ENCODE results near the gene PMCH.
"Not testable (repeated sequence)": the region's sequence is repeated elsewhere in the genome, so short reads cannot be mapped to it uniquely, and the experiment has no call there.

The PMCH gene

DNA sequence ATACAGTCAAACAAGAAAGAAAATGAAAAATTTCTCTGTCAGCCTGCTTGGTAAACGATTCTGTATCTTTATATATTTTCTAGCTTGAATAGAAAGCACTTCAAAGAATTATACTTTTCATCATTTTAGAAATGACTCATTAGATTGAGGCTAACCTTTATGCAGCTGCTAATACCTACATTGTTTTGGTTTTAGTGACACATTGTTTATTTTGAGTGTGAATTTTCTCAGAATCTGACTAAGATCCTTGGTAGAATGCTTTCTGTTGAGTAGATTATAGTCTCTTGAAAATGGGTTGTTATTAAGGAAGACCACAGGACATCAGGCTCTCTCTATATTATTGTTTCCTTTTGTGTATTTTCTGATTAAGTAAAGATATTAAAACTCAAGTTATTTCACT, at the start of gene PMCH:
PMCH (minus strand) TSS at position 45 of the 400 bp plus-strand sequence. CDS start 63 bp downstream, outside the sequence.
- DNase-seq (ENCODE audit: low spot score): no peak

DNA sequence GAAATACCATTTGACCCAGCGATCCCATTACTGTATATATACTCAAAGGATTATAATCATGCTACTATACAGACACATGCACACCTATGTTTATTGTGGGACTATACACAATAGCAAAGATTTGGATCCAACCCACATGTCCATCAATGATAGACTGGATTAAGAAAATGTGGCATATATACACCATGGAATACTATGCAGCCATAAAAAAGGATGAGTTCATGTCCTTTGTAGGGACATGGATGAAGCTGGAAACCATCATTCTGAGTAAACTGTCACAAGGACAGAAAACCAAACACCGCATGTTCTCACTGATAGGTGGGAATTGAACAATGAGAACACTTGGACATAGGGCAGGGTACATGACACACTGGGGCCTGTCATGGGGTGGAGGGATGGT, 43.2 kb upstream of the PMCH start:
- not testable (repeated sequence) for DNase-seq (ENCODE audit: low spot score)

- no peak for DNase-seq (ENCODE audit: low spot score)
These were observed 37.0 kb upstream of the PMCH start for GRCh38 chr12:102234599-102234998.

DNA sequence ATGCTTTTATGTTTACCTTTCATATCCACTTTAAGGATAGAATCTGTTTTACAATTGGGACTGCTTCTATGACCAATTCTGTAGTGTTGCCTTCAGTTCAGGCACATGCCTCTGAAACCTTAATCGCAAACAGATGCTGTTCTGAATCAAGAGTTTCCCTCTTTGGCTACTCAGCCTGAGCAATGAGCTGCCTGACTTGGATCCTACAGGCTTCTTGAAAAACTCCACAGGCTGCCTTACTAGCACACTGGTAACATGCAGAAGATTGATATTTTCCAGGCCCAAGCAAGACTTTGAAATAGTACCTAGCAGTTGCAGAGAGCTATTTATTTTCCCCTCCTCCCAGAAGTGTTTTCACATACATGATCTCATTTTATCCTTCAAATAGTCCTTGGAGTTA, 34.8 kb upstream of the PMCH start:
- DNase-seq (ENCODE audit: low spot score): peak; percentile 51

DNA sequence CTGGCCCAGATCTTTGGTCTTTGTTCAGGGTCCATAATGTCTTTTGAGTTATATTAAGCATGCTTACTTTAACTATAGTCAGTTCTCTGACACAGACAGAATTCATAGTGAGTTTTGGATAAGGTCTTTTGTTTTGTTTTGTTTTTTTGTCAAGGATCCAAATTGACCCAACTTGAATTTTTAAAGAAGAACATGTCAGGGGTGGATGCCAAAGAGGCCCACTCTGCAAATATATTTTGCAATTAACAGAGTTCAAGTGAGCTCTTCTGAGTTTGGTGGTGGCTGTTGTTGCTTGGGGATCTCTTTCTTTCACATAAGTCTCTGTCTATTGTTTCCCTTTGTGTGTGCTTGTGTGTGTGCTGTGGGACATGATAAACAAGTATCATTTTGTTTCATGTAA, 34.4 kb upstream of the PMCH start:
- no peak for DNase-seq (ENCODE audit: low spot score)

GRCh38 chr12:102227954-102228353, 30.3 kb upstream of the PMCH start:
- no peak for DNase-seq (ENCODE audit: low spot score)

- DNase-seq (ENCODE audit: low spot score): no peak
These were observed 23.1 kb upstream of the PMCH start for GRCh38 chr12:102220736-102221135.

- peak; percentile 34 for DNase-seq (ENCODE audit: low spot score)
These were observed 18.5 kb upstream of the PMCH start for GRCh38 chr12:102215992-102216691.

- no peak for DNase-seq (ENCODE audit: low spot score)
These were observed 6.4 kb upstream of the PMCH start for GRCh38 chr12:102204025-102204424.

GRCh38 chr12:102202556-102202955, 4.9 kb upstream of the PMCH start:
- DNase-seq (ENCODE audit: low spot score): no peak

DNA sequence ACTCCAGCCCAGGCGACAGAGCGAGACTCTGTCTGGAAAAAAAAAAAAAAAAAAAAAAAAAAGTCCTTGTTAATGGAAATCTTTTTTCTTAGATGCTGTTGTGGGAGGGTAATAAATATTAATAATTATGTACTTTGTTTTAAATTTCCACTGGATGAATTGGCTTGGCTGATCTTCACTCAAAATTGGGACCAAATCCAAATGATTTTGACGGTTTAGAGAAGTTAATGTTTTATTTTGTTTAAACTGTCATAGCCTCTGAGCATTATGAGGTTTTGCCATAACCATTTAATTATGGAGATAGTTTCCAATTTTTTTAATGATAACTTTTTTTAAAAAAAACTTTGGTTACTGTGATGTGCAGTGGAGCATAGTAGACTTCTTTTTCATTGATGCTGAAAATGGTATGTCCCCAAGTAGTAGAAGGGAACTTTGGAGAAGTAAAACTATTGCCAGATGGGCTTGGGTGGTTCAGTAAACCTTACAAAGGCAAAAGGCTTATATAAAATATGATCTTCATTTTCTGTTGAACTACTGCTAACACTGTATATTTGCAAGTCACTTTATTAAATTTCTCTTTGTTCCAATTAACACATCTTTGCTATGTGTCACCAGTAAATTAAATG, 3.9 kb upstream of the PMCH start:
- no peak for DNase-seq (ENCODE audit: low spot score)

DNA sequence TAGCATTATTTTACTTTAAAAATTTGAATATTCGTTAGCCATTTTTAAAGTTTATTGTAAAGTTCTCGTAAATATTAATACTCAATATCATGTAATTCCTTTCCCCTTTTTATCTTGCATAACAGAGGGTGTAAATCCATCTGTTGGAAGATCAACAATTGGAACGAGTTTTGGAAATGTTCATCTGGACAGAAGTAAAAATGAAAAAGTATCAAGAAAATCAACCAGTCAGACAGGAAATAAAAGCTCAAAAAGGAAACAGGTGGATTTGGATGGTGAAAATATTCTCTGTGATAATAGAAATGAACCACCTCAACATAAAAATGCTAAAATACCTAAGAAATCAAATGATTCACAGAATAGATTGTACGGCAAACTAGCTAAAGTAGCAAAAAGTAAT, 1.8 kb downstream of the PMCH start:
- no peak for DNase-seq (ENCODE audit: low spot score)

- DNase-seq (ENCODE audit: low spot score): no peak
These were observed 15.0 kb downstream of the PMCH start for GRCh38 chr12:102182635-102183034.

DNA sequence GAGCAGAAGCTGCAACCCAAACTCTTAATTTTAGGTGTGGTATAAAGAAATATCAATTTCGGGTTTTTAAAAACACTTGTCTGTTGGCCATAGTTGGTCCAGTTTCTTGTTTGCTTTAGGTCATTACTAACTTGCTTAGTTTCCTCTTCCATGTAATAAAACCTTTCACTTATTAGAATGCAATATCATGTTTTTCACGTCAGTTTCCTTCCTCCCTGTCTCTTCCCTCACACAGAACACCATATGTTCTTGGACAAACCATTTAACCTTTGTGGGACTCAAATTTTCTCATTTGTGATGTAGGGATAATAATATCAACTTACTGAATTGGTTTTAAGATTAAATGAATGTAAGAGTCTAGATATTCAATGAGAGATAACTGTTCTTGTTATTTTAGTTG, 22.9 kb downstream of the PMCH start:
- DNase-seq (ENCODE audit: low spot score): no peak

DNA sequence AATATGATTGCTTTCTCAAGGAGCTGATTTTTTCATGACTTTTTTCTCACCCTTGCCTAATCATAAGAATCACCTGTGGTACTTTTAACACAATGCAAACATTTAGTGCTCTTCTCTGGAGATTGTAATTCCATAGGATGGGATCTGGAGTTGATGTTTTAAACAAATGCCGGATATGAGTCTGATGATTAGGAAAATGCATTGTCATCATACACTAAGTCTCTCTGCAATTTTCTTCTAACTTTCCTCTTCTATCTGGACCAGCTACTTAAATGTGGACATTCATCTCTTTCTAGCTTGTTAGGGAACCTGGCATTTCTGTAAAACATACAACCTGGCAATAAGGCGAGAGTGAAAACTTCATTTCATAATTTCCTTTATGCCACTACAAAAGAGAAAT, 23.5 kb downstream of the PMCH start:
- no peak for DNase-seq (ENCODE audit: low spot score)

DNA sequence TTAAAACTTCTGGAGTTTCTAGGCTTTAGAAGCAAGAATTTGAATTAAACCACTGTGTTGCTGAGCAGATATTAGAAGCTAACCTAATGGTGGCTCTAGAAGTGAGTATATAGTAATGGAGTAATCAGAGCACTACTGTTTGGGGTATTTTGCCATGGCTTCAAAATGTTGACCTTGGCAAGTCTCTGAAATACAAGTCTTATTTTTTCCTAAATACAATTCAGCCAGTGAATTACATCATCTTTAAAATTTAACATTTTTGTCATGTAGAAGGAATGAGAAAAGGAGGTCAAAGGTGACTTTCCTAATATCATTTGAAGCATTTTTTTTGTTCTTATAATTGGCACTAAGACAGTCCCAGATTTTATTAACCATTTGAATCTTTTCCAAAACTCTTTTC, 25.2 kb downstream of the PMCH start:
- DNase-seq (ENCODE audit: low spot score): peak; percentile 29

DNA sequence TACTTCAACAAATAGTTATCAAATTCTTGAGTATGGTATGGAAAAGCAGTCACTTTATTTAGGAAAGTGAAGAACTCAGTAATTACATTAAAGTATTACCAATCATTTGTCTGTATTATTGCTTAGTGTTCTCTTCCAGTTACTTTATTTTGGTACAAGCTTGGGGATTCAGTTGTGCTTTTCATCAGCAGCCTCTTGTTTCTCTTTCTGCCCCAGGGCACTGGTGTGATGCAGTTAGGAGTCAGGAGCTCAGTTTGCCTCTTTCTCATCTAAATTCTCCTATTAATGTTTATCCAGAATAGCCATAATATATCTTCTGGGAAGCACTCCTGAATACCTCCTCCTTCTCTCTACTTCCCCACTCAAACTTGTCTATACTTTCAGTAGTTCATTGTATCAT, 25.7 kb downstream of the PMCH start:
- no peak for DNase-seq (ENCODE audit: low spot score)

GRCh38 chr12:102169922-102170621, 27.6 kb downstream of the PMCH start:
- DNase-seq (ENCODE audit: low spot score): no peak

GRCh38 chr12:102167821-102168604, 29.6 kb downstream of the PMCH start:
- peak; percentile 26 for DNase-seq (ENCODE audit: low spot score)

DNA sequence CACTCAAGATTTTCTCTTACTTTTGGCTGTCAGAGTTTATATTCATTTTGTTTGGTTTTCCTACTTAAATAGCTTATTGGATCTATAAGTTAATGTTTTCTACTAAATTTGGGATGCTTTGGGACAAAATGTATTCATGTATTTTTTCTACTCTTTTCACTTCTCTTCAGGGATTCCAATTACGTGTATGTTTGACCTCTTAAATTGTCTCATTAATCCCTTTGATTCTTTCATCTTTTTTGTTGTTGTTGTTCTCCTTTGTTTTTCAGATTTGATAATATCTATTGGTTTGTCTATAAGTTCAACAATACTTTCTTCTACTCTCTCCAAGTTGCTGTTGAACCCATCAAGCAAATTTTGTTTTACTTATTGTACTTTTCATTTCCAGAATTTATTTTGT, 34.2 kb downstream of the PMCH start:
- DNase-seq (ENCODE audit: low spot score): no peak

DNA sequence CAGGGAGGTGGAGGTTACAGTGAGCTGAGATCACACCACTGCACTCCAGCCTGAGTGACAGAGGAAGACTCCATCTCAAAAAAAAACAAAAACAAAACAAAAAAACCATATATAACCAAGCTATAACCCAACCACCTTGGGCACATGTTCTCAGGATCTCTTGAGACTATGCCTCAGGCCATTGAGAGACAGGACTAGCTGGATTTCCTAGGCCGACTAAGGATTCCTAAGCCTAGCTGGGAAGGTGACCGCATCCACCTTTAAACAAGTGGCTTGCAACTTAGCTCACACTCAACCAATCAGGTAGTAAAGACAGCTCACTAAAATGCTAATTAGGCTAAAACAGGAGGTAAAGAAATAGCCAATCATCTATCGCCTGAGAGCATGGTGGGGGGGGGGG, 42.4 kb downstream of the PMCH start:
- DNase-seq (ENCODE audit: low spot score): not testable (repeated sequence)

GRCh38 chr12:102147062-102147587, 50.5 kb downstream of the PMCH start:
- not testable (repeated sequence) for DNase-seq (ENCODE audit: low spot score)

Data from AG08395 (cell line).